ENCODE data around the gene ITGB8.

ITGB8 gene

GRCh38 chr7:20354610-20355528 is 24.2 kb downstream of the ITGB8 start:
- Histone ChIP-seq H4K20me1 (ENCODE audit: insufficient read depth) (no peaks in the 10 kb centered on the region), H3K79me2 (ENCODE audit: insufficient read depth, low read depth) (peaks cover 38% of the 10 kb centered on the region), H2AFZ (ENCODE audit: low read depth) (no peak overlapping the region), H3K36me3 (ENCODE audit: insufficient read depth) (no peaks in the 10 kb centered on the region), H3K9ac (no peak overlapping the region), H3K4me3 (IDR thresholded peaks at IDR 0.05; ENCODE audit: insufficient read depth, low read depth, low read length) (no peak overlapping the region), H3K27me3 (ENCODE audit: insufficient read depth, low read depth) (no peaks in the 10 kb centered on the region), H3K27ac (no peak overlapping the region), H3K4me2 (no peak overlapping the region), H3K4me1 (ENCODE audit: low read depth, poor library complexity, severe bottlenecking) (peaks cover 1% of the 10 kb centered on the region)
- no peak for TF ChIP-seq CTCF (conservative IDR thresholded peaks at IDR 0.05; ENCODE audit: low read depth, low read length)

- no peak overlapping the region for H2AFZ ChIP-seq (ENCODE audit: low read depth)
Measured at GRCh38 chr7:20358106-20358505, 27.4 kb downstream of the ITGB8 start.

GRCh38 chr7:20358762-20359282 is 28.1 kb downstream of the ITGB8 start:
- Histone ChIP-seq H3K27me3 (ENCODE audit: insufficient read depth, low read depth) (no peaks in the 10 kb centered on the region), H3K4me1 (ENCODE audit: low read depth, poor library complexity, severe bottlenecking) (peaks cover 16% of the 10 kb centered on the region), H3K27ac (no peak overlapping the region), H3K36me3 (ENCODE audit: insufficient read depth) (peaks cover 6% of the 10 kb centered on the region; the same call in 1 of the 2 replicates), H3K4me2 (no peak overlapping the region), H3K4me3 (IDR thresholded peaks at IDR 0.05; ENCODE audit: insufficient read depth, low read depth, low read length) (no peak overlapping the region), H4K20me1 (ENCODE audit: insufficient read depth) (no peaks in the 10 kb centered on the region), H3K9ac (no peak overlapping the region), H2AFZ (ENCODE audit: low read depth) (no peak overlapping the region), H3K79me2 (ENCODE audit: insufficient read depth, low read depth) (peaks cover 18% of the 10 kb centered on the region)
- no peak for TF ChIP-seq CTCF (conservative IDR thresholded peaks at IDR 0.05; ENCODE audit: low read depth, low read length)

More at GRCh38 chr7:20358106-20358505, 27.4 kb downstream of the ITGB8 start:
- no peak for TF ChIP-seq CTCF (conservative IDR thresholded peaks at IDR 0.05; ENCODE audit: low read depth, low read length)
- H3K4me3 ChIP-seq (IDR thresholded peaks at IDR 0.05; ENCODE audit: insufficient read depth, low read depth, low read length): no peak overlapping the region
- H3K9ac ChIP-seq: no peak overlapping the region
- H4K20me1 ChIP-seq (ENCODE audit: insufficient read depth): no peaks in the 10 kb centered on the region
- no peak overlapping the region for H3K27ac ChIP-seq
- peaks cover 20% of the 10 kb centered on the region for H3K79me2 ChIP-seq (ENCODE audit: insufficient read depth, low read depth)
- no peaks in the 10 kb centered on the region; the same call in 1 of the 2 replicates for H3K36me3 ChIP-seq (ENCODE audit: insufficient read depth)
- no peak overlapping the region for H3K4me2 ChIP-seq
- no peaks in the 10 kb centered on the region for H3K27me3 ChIP-seq (ENCODE audit: insufficient read depth, low read depth)
- peaks cover 16% of the 10 kb centered on the region for H3K4me1 ChIP-seq (ENCODE audit: low read depth, poor library complexity, severe bottlenecking)

- Histone ChIP-seq H4K20me1 (ENCODE audit: insufficient read depth) (no peaks in the 10 kb centered on the region), H3K4me3 (IDR thresholded peaks at IDR 0.05; ENCODE audit: insufficient read depth, low read depth, low read length) (no peak overlapping the region), H3K36me3 (ENCODE audit: insufficient read depth) (peaks cover 7% of the 10 kb centered on the region; the same call in 1 of the 2 replicates), H3K4me2 (no peak overlapping the region), H3K4me1 (ENCODE audit: low read depth, poor library complexity, severe bottlenecking) (peaks cover 16% of the 10 kb centered on the region), H3K27ac (no peak overlapping the region), H2AFZ (ENCODE audit: low read depth) (no peak overlapping the region), H3K79me2 (ENCODE audit: insufficient read depth, low read depth) (peaks cover 18% of the 10 kb centered on the region), H3K27me3 (ENCODE audit: insufficient read depth, low read depth) (no peaks in the 10 kb centered on the region), H3K9ac (no peak overlapping the region)
- no peak for TF ChIP-seq CTCF (conservative IDR thresholded peaks at IDR 0.05; ENCODE audit: low read depth, low read length)
Measured at GRCh38 chr7:20359341-20359963, 28.8 kb downstream of the ITGB8 start.

Measured in KMS-11 (cell line).